GOT3 (cell line): ENCODE measurements around the gene IL1F10.
A peak's percentile ranks its signal among the peaks of the same experiment; 100 is the strongest.

Source experiments
- DNase-seq: peaks from one replicate; lab custom pipeline; 2025; ENCODE audit warnings: mixed read lengths; lab: John Stamatoyannopoulos, UW

Gene IL1F10

DNA sequence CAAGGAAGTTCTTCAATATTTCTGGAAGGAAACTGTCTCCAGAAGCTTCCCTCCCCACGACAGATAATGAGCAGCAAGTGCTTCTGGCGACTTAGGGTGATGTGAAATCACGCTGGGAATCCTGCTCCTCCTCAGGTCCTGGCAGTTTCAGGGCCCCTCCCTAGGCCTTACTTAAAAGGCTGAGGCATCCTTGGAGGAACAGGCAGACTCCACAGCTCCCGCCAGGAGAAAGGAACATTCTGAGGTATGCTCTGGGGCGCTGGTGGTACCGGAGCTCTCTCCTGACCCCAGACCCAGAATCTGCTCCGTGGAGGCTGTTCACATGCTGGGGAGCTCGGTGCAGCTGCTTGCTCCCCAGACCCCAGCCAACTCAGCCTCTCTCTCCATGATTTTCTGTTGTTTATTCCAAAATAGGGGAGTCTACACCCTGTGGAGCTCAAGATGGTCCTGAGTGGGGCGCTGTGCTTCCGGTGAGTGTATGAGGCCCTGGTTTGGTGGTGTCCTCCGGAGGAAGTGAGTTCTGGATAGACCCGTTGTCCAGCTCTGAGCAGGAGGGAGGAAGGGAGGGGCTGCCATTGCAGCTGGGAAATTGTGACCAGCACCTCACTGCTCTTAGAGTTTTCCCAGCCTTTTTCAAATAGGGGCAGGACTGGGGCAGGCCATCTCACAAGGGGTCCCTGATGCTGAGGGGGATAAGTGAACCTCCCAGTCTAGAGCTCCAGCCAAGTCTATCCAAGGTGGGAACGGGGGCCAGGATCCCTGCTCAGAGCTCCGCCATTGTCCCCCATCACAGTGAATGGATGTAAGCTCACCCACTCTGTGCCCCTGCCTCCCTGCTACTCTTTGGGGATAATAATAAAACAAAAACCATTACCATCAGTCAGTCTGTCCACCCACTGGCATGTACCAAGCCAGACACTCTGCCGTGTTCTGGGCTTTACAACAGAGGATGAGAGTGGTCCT is 8.5 kb upstream of the IL1F10 start, which contains the start of gene IL36RN:
Gene IL36RN, plus strand, starts transcription at position 201 of the 963 bp plus-strand sequence. Its CDS starts 241 bp downstream, at position 442.
- DNase-seq = no peak

GRCh38 chr2:113060396-113060795 is 7.4 kb upstream of the IL1F10 start:
- DNase-seq = no peak

GRCh38 chr2:113060796-113061195 is 7.0 kb upstream of the IL1F10 start:
- no peak for DNase-seq

DNA sequence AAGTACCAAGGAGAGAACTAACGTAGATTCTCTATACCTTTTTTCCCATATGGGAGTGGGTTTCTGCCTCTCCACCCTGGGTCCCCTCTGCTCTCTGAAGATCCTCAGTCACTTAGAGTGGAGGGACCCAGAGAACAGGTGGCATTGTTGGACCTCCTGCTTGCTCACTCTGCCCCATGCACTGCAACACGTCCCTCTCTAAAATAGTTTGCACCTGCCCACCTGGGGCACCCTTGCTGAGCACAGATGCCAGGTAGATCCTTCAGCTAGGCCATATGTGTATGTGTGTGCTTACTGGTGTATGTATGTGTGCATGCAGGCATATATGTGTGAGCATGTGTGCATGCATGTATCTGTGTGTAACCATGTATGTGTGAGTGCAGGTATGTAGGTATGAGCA is 6.5 kb upstream of the IL1F10 start:
- no peak for DNase-seq

- DNase-seq = no peak
Observed at GRCh38 chr2:113061896-113062770, 5.6 kb upstream of the IL1F10 start.

- no peak for DNase-seq
Observed at GRCh38 chr2:113064281-113064680, 3.5 kb upstream of the IL1F10 start.

DNA sequence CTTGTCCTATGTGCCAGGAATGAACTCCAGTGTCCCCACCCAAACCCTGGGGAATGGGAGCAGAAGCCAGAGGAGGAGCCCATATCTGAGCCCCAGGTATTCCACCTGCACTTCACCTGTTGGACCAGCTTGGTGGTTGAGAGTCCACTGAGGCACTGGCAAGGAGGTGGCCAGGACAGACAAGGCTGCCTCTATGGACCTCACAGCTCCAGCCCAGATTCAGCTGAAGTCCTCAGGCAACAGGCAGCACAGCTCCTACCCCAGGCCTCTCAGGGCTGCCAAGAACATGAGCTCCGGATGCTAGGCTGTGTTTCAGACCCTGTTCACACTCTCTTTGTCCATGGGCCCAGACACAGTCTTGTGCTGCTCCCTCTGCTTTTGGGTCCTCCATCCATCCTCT is 2.9 kb upstream of the IL1F10 start:
- no peak for DNase-seq

- no peak for DNase-seq
Observed at GRCh38 chr2:113068249-113068648, 479 bp downstream of the IL1F10 start.

DNA sequence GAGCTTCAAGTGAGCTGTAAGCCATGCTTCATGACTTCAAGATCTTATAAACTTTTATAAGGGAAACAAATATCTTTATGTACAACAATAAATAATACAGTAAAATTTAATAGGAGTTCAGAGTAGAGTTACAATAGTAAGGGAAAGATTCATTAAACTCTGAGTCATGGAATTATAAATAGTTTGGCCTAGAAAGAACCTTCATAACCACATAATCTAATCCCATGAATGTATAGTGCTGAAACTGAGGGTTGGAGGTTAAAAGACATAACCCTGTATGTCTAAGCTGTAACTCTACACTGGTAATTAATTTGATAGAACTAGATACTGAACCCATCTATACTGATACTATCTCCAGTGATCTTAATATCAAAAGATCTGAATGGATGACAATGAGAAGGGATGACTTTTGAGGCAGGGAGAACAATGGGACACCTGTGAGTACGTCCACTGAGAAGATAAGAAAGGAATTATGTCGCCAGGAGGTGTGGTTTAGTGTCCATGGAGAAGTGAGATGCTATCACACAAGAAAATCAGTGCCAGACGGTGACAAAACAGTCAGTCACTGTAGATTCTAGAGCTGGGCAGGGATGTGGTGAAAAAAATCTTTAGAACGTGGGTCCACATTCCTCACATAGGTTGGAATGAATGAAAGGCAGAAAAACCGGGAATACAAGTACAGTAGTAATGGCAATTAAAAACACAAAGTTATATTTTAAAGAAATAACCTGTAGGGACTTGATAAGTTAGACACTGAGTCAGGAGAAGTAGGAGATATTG is 1.1 kb downstream of the IL1F10 start:
- no peak for DNase-seq

DNA sequence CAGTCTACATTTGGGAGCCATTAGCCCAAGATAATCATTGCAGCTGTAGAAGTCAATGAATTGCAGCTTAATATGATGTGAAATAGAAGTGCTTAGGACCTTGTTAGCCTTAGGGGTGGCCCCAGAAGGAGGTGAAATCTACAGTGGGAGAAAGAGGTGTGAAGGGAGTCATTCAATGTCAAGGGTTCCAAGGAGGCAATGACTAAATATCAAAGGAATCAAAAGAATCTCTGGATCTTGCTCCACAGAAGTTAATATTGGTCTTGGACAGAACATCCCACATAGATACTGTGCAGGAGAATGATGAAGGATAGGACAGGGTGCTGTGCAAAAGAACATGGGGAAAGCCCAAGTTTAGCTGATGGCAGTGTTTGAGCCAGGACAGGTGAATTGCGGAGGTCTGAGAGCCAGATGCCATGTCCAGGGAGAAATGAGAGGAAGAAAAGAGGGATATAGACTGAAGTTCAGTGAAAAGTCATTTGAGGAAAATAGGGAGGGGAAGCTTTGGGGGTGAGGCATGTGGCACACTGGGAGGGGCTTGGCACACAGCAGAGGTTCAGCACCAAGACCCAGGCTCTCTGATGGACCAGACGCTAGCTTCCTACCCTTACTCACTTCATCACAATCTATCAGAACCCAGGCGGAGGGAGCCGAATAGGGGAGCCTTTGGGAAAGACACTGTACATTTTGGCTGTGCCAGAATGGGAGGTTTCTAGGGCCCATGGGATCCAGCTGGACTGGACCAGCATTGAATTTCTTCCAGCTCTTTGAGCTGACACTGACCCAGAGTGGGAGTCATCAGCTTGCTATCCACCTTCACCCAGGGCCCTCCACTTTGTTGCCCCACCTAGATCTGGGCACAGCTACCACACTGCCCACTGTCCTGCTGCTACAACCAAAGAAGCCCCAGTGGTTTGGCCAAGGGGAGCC is 2.2 kb downstream of the IL1F10 start:
- DNase-seq = no peak

GRCh38 chr2:113070606-113070975 is 2.8 kb downstream of the IL1F10 start:
- DNase-seq = no peak

DNA sequence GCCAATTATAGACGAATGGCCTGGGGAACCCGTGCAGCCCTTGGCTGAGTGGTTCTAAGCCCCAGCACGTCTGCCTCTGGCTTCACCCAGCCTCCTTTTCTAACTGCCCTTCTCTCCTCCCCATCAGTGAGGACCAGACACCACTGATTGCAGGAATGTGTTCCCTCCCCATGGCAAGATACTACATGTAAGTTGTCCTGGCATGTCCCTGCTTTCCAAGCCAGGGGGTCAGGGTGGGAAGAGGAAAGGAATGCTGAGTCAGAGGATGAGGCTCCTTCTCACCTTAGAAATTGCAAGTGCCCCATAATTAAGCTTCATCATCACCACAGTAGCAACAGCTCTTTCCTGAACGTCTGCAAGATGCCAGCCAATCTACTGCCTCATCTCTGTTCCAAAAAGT is 4.8 kb downstream of the IL1F10 start:
- no peak for DNase-seq

GRCh38 chr2:113073325-113073834 is 5.6 kb downstream of the IL1F10 start:
- no peak for DNase-seq

DNA sequence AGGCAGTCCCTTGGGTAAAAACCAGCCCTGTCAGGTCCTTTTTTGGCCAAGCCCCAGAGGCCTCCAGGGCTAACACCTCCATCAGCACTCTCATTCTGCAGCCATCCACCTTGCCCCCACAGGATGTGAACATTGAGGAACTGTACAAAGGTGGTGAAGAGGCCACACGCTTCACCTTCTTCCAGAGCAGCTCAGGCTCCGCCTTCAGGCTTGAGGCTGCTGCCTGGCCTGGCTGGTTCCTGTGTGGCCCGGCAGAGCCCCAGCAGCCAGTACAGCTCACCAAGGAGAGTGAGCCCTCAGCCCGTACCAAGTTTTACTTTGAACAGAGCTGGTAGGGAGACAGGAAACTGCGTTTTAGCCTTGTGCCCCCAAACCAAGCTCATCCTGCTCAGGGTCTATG is 7.3 kb downstream of the IL1F10 start:
- no peak for DNase-seq

- no peak for DNase-seq
Observed at GRCh38 chr2:113075600-113075999, 7.8 kb downstream of the IL1F10 start.

GRCh38 chr2:113076954-113077669 is 9.3 kb downstream of the IL1F10 start:
- DNase-seq = no peak

GRCh38 chr2:113077921-113078320 is 10.2 kb downstream of the IL1F10 start:
- DNase-seq = no peak

- DNase-seq = peak; percentile 4
Observed at GRCh38 chr2:113078350-113078839, 10.6 kb downstream of the IL1F10 start.

DNA sequence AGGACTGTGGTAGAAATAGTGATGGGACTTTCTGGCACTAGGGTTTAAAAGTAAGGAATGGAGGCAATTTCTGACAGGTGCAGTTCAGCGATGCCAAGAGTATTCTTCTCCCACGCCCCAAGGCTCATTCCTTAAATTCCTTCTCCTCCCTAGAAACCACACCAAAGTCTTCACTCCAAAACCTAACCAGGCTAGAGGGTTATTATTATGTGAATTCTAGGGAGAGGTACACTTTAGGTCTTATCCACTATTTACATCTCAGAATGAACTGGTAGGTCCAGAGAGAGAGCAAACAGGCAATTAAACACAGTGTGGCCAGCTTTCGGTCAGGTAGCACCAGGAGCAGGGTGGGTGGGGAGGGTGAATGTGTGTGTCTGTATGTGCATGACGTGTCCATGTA is 11.4 kb downstream of the IL1F10 start:
- no peak for DNase-seq

DNA sequence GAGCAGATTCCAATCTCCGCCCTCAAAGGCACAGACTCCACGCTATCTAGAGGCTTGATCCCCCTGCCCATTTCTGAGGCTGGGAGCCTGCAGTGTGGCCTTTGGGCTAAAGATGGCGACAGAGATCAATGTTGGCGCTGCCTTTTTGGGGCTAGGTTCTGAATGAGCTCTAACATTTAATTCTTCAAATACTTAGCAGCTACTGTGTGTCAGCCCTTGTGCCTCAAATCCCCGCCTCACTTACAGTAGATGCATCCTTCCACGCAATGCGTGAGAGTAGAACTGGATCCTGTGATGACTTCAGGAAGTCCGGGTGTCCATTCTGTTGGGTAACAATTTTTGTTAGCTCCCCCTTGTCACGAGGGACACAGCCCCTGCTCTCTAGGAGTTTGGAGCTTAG is 12.4 kb downstream of the IL1F10 start:
- peak; percentile 1 for DNase-seq
